Activated gamma-delta T cell treated with anti-CD3 and anti-CD28 coated beads, Interleukin-2, amount 50 U/mL, for 16 hours (primary cell): Measurements from ENCODE around the gene GABBR2.

ENCODE experiments used
- DNase-seq: peaks from one replicate; pipeline ENCODE4 v3.0.0-alpha.2; 2020; ENCODE audit warnings: low read depth

GABBR2 gene

DNA sequence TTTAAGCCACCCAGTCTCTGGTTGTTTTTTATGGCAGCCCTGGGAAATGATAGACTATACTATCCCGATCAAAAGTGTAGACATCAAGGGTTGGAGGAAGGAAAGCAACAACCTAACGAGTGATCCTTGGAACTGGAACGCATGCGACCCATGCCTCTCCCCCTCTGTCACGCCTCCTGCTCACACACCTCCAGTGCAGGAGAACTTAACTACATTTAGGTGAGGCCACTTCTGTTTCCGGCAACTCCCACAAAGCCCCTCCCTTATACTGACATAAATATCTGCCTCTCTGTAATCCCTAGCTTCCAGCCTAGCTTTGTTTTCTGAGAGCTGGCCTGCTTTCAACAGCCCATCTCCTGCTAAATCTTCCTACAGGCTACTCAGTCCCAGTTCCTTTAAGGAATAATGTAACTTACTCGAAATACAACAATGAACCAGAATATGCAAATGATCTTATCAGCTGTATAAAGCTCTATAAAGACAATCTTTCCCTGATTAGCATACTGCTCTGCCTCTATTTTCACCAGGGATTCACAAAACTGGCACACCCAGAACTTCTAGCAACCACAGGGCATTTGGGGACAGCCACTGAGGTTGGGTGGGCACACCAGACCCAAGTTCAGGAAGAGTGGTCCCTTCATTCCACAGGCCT, 73.9 kb downstream of the GABBR2 start:
- DNase-seq = no peak

GRCh38 chr9:98632839-98633238, 75.9 kb downstream of the GABBR2 start:
- no peak for DNase-seq

DNA sequence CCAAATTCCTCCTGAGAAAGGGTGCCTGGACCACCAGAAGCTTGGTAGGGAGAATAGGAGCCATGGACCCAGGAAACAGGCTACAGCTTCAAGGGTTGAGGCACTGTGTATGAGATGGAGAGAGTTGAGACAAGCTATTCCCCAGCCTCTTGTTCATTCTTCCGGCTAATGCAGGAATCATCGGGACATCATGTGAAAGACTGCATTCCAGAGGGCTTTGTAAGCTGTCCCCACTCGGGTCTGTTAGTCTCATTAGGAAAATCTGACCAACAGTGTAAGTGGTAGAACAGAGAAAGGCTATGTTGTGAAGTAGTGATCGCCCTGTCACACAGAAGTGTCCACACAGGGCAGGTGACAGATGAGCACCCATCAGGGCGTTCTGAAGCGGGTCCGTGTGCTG, 81.4 kb downstream of the GABBR2 start:
- DNase-seq = no peak

- no peak for DNase-seq
Measured at GRCh38 chr9:98625728-98626127, 83.0 kb downstream of the GABBR2 start.

DNA sequence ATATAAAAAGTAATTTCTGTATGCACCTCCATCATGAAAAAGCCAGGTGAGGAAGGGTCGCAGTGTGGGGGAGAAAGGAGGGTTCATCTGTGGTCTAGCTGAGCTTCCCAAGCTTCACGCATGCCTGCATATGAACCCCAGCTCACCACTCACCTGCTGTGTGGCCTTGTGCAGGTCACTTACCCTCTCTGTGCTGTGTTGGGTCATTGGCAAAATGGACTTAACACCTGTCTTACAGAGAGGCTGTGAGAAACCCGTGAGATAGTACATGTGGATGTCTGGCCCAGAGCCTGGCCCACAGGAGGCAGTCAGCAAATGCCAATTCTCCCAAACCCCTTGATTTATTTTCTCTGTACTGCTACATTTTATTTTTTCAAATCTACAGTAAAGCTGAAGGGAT, 88.9 kb downstream of the GABBR2 start:
- DNase-seq = no peak

- DNase-seq = no peak
Measured at GRCh38 chr9:98615633-98616032, 93.1 kb downstream of the GABBR2 start.

DNA sequence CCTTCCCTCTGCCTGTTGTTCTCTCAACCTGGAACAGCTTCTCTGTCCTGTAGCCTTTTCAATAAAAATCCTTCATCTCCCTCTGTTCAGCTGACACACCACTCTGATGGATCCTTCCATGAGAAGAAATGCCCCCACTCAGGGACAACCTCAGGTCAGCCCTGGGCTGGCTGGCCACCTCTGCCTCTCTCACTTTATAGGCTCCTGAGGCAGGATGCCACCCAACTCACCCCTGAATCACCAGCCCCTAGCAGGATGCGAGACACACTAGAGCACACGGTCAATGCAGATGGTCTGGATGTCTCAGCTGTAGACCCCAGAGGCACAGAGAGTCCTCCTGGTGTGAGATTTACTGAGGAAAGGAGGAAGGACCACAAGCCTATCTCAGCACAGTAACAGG, 93.8 kb downstream of the GABBR2 start:
- DNase-seq = no peak

GRCh38 chr9:98612061-98612752, 96.5 kb downstream of the GABBR2 start:
- DNase-seq = no peak

DNA sequence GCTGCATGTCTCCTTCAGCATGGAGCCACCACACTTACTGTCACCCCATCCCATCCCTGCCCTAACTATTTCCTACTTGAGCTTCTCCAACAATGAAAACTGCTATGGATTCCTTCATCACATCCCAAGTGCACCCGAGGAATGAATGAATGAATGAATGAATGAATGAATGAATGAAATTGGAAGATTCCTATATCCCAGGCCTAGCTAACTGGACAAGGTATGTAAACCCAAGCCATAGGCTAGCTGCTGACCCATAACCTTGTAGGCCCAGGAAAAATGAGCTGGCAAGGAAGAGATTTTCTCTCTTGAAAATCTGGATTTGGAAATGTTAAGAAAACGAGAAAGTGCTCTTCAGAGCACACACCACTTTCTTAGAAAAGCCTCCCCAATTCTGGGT, 97.4 kb downstream of the GABBR2 start:
- no peak for DNase-seq

DNA sequence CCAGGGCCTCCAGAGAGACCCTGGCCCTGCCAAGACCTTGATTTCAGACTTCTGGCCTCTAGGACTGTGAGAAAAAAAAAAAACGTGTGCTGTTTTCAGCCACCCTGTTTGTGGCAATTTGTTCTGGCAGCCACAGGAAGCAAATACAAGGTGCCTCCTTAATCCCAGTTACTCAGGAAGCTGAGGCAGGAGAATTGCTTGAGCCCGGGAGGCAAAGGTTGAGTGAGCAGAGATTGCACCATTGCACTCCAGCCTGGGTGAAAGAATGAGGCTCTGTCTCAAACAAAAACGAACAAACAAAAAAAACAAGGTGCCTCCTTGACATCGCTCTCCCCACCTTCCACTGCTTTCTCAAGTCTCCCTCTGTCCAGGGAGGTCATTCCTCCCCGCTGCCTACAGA, 98.0 kb downstream of the GABBR2 start:
- no peak for DNase-seq

- DNase-seq = no peak
Measured at GRCh38 chr9:98610211-98610610, 98.5 kb downstream of the GABBR2 start.

DNA sequence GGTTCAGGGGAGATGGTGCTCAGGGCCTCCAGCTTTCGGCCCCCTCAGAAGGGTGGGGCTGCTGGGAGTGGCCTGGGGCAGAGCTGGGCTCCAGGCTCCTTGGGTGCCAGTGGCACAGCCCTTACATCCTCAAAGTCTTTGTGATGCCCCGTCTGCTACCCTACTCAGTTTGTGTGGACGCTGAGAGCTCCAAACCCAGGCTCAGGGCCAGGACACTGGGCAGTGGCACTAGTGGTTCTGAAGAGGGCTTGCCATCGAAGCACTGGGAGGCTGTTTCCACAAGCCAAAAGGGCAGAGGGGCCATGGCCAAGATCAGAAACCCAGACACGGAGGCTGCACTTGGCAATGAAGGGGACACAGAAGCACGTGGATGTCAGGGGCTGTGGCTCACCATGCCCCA, 99.1 kb downstream of the GABBR2 start:
- no peak for DNase-seq

GRCh38 chr9:98607787-98608186, 100.9 kb downstream of the GABBR2 start:
- no peak for DNase-seq

GRCh38 chr9:98607152-98607551, 101.6 kb downstream of the GABBR2 start:
- DNase-seq = no peak

GRCh38 chr9:98606730-98607129, 102.0 kb downstream of the GABBR2 start:
- DNase-seq = no peak

DNA sequence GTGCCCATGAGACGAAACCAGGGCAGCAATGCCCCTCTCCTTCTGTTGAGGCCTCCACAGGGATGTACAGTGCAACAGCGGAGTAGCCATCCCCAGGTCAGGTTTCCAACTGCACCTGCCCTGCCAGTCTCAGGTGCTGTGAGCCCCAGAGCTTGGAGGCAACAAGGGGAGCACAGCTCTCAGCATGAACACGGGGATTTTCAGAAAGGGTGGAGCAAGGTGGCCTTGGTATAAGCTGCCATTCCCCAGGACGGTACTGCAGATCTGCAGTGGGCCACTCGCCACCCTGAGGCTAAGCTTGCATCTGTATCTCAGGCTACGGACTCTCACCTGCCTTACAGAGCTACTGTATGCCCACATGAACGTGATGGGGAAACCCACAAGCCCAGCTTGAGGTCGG, 103.6 kb downstream of the GABBR2 start:
- no peak for DNase-seq

- DNase-seq = no peak
Measured at GRCh38 chr9:98603821-98604383, 104.8 kb downstream of the GABBR2 start.

GRCh38 chr9:98602839-98603500, 105.8 kb downstream of the GABBR2 start:
- DNase-seq = no peak

DNA sequence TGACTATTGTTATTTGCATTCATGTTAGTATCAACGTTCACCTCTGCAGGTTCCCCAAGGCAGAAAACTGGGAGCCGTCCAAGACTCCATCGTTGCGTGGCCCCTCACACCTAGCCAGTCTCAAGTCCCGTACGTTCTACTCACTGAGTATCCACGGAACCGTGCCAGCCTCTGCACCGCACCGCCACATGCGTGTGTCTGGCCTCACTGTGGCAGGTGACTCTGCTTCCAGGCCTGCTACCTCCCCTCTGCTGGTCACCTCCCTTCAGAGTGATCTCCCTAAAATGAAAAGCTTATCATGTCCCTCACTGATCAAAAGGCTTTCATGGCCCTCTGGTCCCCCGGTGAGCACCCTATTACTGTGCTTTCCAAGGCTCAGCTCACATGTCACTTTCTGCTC, 108.1 kb downstream of the GABBR2 start:
- no peak for DNase-seq

DNA sequence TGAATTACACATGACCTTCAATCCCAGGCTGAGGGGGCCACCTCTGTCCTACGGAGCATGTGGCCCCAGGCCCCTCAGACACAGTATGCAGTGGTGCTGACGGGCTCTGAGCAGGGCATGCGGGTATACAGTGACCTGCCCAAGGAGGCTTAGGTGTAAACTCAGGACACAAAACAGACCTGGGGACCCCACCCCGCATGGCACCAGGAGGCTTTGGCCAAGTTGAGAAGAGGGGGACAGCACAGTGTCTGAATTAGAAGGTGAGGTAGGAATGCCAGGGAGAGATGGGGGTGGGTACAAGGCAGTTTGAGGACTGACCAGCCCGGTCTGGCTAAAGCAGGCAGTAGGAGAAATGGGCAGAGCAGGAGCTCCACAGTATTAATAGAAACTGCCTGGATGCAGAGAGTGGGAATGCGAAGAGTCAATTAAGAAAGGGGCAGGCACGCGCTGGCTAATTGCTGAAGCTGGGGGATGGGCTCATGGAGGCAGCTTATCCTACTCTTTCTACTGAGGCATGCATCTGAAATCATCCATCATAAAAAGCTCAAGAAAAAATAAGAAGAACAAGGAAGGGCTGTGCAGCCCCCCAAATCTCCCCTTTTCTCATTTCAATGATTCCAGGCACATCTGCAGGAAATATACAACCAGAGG, 109.0 kb downstream of the GABBR2 start:
- DNase-seq = no peak

- DNase-seq = no peak
Measured at GRCh38 chr9:98598861-98599260, 109.9 kb downstream of the GABBR2 start.

- no peak for DNase-seq
Measured at GRCh38 chr9:98597236-98597771, 111.4 kb downstream of the GABBR2 start.
